Measurements from ENCODE around the gene CORO7.

DNA sequence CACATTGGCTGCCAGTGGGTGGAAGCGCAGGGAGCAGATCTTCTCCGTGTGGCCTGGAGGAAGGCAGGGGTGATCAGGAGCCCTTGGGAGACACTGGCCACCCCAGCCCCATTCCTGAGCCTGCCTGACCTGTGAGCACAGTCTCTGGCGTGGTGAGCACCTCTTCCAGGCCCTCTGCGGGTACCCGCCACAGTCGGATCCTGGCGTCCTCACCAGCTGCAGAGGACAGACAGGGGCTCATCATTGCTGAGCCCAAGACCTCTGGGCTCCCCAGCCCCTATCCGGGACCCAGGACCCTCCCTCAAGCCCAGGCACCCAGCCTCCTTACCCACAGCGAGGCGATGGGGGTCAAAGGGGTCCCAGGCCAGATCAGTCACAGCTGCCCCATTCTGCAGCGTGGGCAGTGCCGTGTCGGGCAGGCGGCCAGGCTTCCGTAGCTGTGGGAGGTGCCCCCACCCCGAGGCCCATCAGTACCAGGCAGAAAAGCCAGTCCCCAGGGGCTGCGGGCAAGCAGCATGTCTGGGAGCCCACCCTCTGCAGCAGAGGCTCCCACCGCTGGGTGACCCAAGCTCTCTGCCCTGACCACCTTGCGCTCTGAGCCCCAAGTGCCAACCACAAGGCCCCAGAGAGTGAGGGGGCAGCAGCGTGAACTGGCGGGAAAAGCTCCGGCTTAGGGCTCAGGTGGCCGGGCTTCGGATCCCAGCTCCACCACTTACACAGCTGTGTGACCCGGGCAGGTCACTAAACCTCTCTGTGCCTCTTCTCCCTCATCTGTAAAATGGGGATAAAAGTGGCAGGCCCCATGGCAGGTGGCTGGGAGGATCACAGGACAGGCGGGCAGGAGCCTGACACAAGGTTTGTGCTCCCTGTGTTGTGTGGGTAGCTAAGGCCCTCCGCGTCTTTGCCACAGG is 55.1 kb downstream of the CORO7 start:
- TF ChIP-seq POLR2AphosphoS5 (IDR thresholded peaks at IDR 0.05; ENCODE audit: borderline replicate concordance, low read depth, low read length): no peak
- TF ChIP-seq EZH2 (IDR thresholded peaks at IDR 0.05): no peak

All from SK-N-MC (cell line).